ENCODE data around the gene GCFC2. TPM values are rescaled to one million over a fixed set of nuclear protein-coding genes. Genes with fewer than 3 reads are reported as not detected.
A peak's percentile ranks its signal among the peaks of the same experiment; 100 is the strongest.

The GCFC2 gene
- total RNA-seq, 1 experiment from 2014 or later, result 18.3 TPM

GRCh38 chr2:75654012-75654411 is 56.7 kb downstream of the GCFC2 start:
- Mint-ChIP-seq H3K27ac (no peak overlapping the region), H3K9me3 (no peaks in the 10 kb centered on the region), H3K4me3 (no peak overlapping the region), H3K4me1 (no peaks in the 10 kb centered on the region), H3K36me3 (ENCODE audit: insufficient read depth in 1 of 3, low read depth in 3 of 3) (peaks cover 53 to 90% (median 83%) of the 10 kb centered on the region in 3 experiments), H3K27me3 (ENCODE audit: low read depth) (no peaks in the 10 kb centered on the region)
- no peaks in the 10 kb centered on the region; the same call in 1 of the 2 replicates for H3K27me3 ChIP-seq (ENCODE audit: insufficient read depth, low read length)
- no peak overlapping the region for H4K8ac ChIP-seq (replicated peaks; ENCODE audit: insufficient read length, low read depth, low read length)
- H3K4me2 ChIP-seq (ENCODE audit: insufficient read depth, insufficient read length, low read length), result no peak overlapping the region
- H3K9ac ChIP-seq (ENCODE audit: extremely low read depth, insufficient read length, low read length), result no peak overlapping the region
- peak; percentile 42 for TF ChIP-seq CTCF (conservative IDR thresholded peaks at IDR 0.05)
- H2AK5ac ChIP-seq (ENCODE audit: insufficient read length, low read length), result no peak overlapping the region
- no peaks in the 10 kb centered on the region for H4K20me1 ChIP-seq (ENCODE audit: control insufficient read depth, insufficient read depth, insufficient read length)
- H3K9me3 ChIP-seq (ENCODE audit: control insufficient read depth, low read depth, low read length), result no peaks in the 10 kb centered on the region
- no peak overlapping the region for H3T11ph ChIP-seq (ENCODE audit: low read length)
- no peaks in the 10 kb centered on the region; the same call in 1 of the 2 replicates for H3K79me2 ChIP-seq (ENCODE audit: insufficient read depth, low read length)
- no peak overlapping the region for H3K18ac ChIP-seq (ENCODE audit: insufficient read length, low read depth, low read length)
- no peak overlapping the region for H4K5ac ChIP-seq (ENCODE audit: insufficient read length, low read depth, low read length)
- no peak overlapping the region for H2BK12ac ChIP-seq (ENCODE audit: insufficient read length, low read depth, low read length)
- no peak overlapping the region for H3K14ac ChIP-seq (ENCODE audit: insufficient read depth, low read length)
- DNase-seq, result no peak
- H3K79me1 ChIP-seq (ENCODE audit: insufficient read depth, low read depth, low read length, poor library complexity, severe bottlenecking), result no peaks in the 10 kb centered on the region
- H3K23me2 ChIP-seq (ENCODE audit: insufficient read length, low read depth, low read length, poor library complexity, severe bottlenecking), result no peaks in the 10 kb centered on the region
- H3K56ac ChIP-seq (ENCODE audit: insufficient read length, low read depth, low read length), result no peak overlapping the region
- H3K27ac ChIP-seq (ENCODE audit: insufficient read length, low read depth, low read length), result no peak overlapping the region
- no peak overlapping the region for H2BK5ac ChIP-seq (ENCODE audit: insufficient read length, low read length)
- no peak overlapping the region for H2BK120ac ChIP-seq (ENCODE audit: low read depth, low read length, poor library complexity, severe bottlenecking)
- H3K4me1 ChIP-seq (ENCODE audit: insufficient read depth, low read length), result no peaks in the 10 kb centered on the region
- H3K4ac ChIP-seq (ENCODE audit: low read depth, low read length), result no peak overlapping the region
- H2BK20ac ChIP-seq (ENCODE audit: low read depth, low read length, poor library complexity, severe bottlenecking), result no peak overlapping the region
- no peak overlapping the region for H3K23ac ChIP-seq (ENCODE audit: insufficient read length, low read depth, low read length)
- no CpG with 5 or more reads among the region's 2 CpGs for WGBS (ENCODE audit: extremely low coverage, insufficient read length, low lambda C conversion rate)
- no peak overlapping the region for H4K91ac ChIP-seq (ENCODE audit: insufficient read length, low read depth, low read length)
- H2AFZ ChIP-seq (ENCODE audit: low read length), result no peak overlapping the region
- H2BK15ac ChIP-seq (ENCODE audit: low read depth, low read length), result no peak overlapping the region
